Measurements from ENCODE around the gene KEL. TPM values are rescaled to one million over a fixed set of nuclear protein-coding genes. Genes with fewer than 3 reads are reported as not detected.

Gene KEL
- polyA plus RNA-seq, 1 donor: 1.1 TPM

- DNase-seq: no peak
Measured at GRCh38 chr7:142897691-142898090, 64.5 kb downstream of the KEL start.

GRCh38 chr7:142896741-142897379 lies 65.3 kb downstream of the KEL start:
- DNase-seq: no peak

- no peak for DNase-seq
Measured at GRCh38 chr7:142896151-142896550, 66.0 kb downstream of the KEL start.

- DNase-seq: no peak
Measured at GRCh38 chr7:142894985-142895593, 67.1 kb downstream of the KEL start.

- no peak for DNase-seq
Measured at GRCh38 chr7:142894112-142894984, 67.8 kb downstream of the KEL start.

GRCh38 chr7:142892951-142893350 lies 69.2 kb downstream of the KEL start:
- DNase-seq: no peak

GRCh38 chr7:142891490-142892082 lies 70.6 kb downstream of the KEL start:
- DNase-seq: no peak

Other genes with a start within 250 kb of the KEL start
- gene PRSS1, start 212.9 kb downstream of the KEL start, polyA plus RNA-seq (ENCODE audit: insufficient read length): not detected
- not detected for gene PRSS2, start 191.4 kb downstream of the KEL start, polyA plus RNA-seq (ENCODE audit: insufficient read length)
- gene EPHB6, start 107.3 kb downstream of the KEL start, polyA plus RNA-seq (ENCODE audit: insufficient read length): 3.6 TPM
- 0.05 TPM for gene TRPV6, start 76.6 kb downstream of the KEL start, polyA plus RNA-seq (ENCODE audit: insufficient read length)
- gene TRPV5, start 28.6 kb downstream of the KEL start, polyA plus RNA-seq (ENCODE audit: insufficient read length): 0.09 TPM
- gene LLCFC1, start 22.9 kb downstream of the KEL start, polyA plus RNA-seq (ENCODE audit: insufficient read length): 0.26 TPM
- gene OR9A2, start 64.8 kb upstream of the KEL start, polyA plus RNA-seq (ENCODE audit: insufficient read length): not detected
- not detected for gene OR6V1, start 90.0 kb upstream of the KEL start, polyA plus RNA-seq (ENCODE audit: insufficient read length)
- not detected for gene PIP, start 169.7 kb upstream of the KEL start, polyA plus RNA-seq (ENCODE audit: insufficient read length)
- not detected for gene TAS2R39, start 221.1 kb upstream of the KEL start, polyA plus RNA-seq (ENCODE audit: insufficient read length)